ENCODE results near the gene E2F4. TPM values are rescaled to one million over a fixed set of nuclear protein-coding genes. Genes with fewer than 3 reads are reported as not detected.

Gene E2F4
- total RNA-seq, 6 experiments from 2014 or later: 14.4 to 36.4 (median 22.4) TPM

DNA sequence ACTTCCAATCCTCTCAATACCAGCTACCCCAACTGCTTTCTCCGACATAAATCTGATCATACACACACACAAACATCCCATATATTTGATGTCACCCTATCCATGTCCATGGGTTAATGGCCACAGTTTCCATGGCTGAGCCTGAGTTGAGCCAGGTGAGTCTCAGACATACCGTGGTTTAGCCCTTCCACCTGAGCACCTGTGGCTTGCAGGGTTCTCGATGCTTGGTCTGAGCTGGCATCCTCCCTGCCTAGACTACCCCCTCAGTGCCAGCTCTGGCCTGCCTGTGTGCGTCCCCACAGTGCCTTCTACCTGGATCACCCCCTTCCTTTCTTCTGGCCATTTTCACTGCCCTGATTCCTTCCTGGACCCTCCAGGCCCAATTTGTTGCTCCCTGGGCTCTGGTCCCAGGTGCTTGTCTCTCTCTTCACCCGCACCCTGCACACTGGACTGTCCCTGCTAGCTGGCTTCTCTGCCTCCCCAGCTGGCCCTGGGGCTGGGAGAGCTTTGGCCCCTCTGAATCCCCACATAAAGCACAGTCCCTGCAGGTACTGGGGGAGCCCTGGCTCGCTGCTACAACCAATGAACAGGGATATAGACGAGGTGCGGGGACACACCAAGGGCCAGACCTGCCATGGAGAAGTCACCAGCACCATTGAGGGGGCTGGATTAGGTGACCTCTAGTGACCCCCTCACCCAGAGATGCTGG lies 14.3 kb downstream of the E2F4 start:
- no peak overlapping the region for H3K4me3 ChIP-seq
- H3K9me3 ChIP-seq: no peaks in the 10 kb centered on the region
- H3K27me3 ChIP-seq: no peaks in the 10 kb centered on the region
- 89% methylated on average over 3 of the region's 8 CpGs for WGBS (ENCODE audit: insufficient coverage, low coverage, low lambda C conversion rate, missing lambda C conversion rate)
- H3K36me3 ChIP-seq: peaks cover 0 to 6% (median 0%) of the 10 kb centered on the region in 4 donors
- intact Hi-C loops (cut with DNase I): no loop called here
- H3K27ac ChIP-seq: no peak overlapping the region
- H3K4me1 ChIP-seq: peaks cover 0 to 14% (median 0%) of the 10 kb centered on the region in 4 donors
- ATAC-seq: no peak
- TF ChIP-seq, protein P1, sequence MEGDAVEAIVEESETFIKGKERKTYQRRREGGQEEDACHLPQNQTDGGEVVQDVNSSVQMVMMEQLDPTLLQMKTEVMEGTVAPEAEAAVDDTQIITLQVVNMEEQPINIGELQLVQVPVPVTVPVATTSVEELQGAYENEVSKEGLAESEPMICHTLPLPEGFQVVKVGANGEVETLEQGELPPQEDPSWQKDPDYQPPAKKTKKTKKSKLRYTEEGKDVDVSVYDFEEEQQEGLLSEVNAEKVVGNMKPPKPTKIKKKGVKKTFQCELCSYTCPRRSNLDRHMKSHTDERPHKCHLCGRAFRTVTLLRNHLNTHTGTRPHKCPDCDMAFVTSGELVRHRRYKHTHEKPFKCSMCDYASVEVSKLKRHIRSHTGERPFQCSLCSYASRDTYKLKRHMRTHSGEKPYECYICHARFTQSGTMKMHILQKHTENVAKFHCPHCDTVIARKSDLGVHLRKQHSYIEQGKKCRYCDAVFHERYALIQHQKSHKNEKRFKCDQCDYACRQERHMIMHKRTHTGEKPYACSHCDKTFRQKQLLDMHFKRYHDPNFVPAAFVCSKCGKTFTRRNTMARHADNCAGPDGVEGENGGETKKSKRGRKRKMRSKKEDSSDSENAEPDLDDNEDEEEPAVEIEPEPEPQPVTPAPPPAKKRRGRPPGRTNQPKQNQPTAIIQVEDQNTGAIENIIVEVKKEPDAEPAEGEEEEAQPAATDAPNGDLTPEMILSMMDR (IDR thresholded peaks at IDR 0.05): no peak
- TF ChIP-seq POLR2A (IDR thresholded peaks at IDR 0.05): no peak
- no peak for DNase-seq

- WGBS (ENCODE audit: insufficient coverage, low coverage, low lambda C conversion rate, missing lambda C conversion rate): 100% methylated on average over 1 of the region's 3 CpGs
- peaks cover 0 to 6% (median 0%) of the 10 kb centered on the region in 4 donors for H3K36me3 ChIP-seq
- H3K27me3 ChIP-seq: no peaks in the 10 kb centered on the region
- H3K9me3 ChIP-seq: no peaks in the 10 kb centered on the region
- ATAC-seq: no peak
- no peak for DNase-seq
- intact Hi-C loops (cut with DNase I): no loop called here
- no peak for TF ChIP-seq POLR2A (IDR thresholded peaks at IDR 0.05)
- TF ChIP-seq, protein P1 (IDR thresholded peaks at IDR 0.05): no peak
- H3K4me1 ChIP-seq: peaks cover 0 to 14% (median 0%) of the 10 kb centered on the region in 4 donors
- H3K4me3 ChIP-seq: no peak overlapping the region
- no peak overlapping the region for H3K27ac ChIP-seq
Observed at GRCh38 chr16:67206838-67207248, 14.9 kb downstream of the E2F4 start.

- WGBS (ENCODE audit: insufficient coverage, low coverage, low lambda C conversion rate, missing lambda C conversion rate): 80% methylated on average over 1 of the region's 21 CpGs
- intact Hi-C loops (cut with DNase I): no loop called here
- Histone ChIP-seq H3K36me3 (peaks cover 0 to 3% (median 0%) of the 10 kb centered on the region in 4 donors), H3K27ac (no peak overlapping the region), H3K4me3 (no peak overlapping the region), H3K4me1 (peaks cover 0 to 14% (median 0%) of the 10 kb centered on the region in 4 donors), H3K27me3 (no peaks in the 10 kb centered on the region), H3K9me3 (no peaks in the 10 kb centered on the region)
- ATAC-seq (no peak), DNase-seq (no peak)
- TF ChIP-seq, protein P1 (IDR thresholded peaks at IDR 0.05): no peak
Observed at GRCh38 chr16:67207249-67208091, 15.5 kb downstream of the E2F4 start.

DNA sequence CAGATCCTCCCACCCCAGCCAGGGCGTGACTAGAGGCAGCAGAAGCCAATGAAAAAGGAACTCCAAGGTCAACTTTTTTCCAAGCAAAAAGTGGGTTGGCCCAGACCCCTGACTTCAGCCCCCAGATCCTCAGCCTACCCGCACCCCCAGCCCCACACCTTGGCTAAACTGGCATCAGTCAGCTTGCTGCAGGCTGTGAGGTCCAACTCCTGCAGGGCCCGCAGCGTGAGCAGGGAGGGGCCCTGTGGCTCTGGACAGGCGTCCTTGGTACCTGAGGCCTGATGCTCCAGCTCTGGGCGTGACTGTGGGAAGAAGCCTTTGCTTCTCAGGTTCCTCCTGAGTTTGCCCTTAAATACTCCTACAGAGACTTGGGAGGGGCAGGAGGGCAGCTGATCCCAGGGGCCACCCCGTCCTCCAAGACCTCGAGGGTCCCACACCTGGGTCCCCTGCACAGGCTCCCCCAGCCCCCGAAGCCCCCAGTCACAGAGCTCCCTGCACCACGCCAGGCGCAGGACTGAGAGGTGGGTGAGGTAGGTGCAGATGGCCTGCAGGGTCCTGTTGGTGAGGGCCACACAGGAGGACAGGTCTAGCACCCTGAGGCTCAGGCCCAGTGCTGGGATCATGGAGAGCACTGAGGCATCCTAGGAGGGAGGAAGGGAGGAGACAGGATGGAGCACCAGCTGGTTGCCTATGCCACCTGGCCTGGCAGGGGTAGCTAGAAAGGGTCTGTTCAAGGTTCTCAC lies 16.4 kb downstream of the E2F4 start:
- H3K36me3 ChIP-seq: no peaks in the 10 kb centered on the region
- no CpG with 5 or more reads among the region's 11 CpGs for WGBS (ENCODE audit: insufficient coverage, low coverage, low lambda C conversion rate, missing lambda C conversion rate)
- H3K9me3 ChIP-seq: no peaks in the 10 kb centered on the region
- ATAC-seq: no peak
- H3K4me3 ChIP-seq: no peak overlapping the region
- intact Hi-C loops (cut with DNase I): no loop called here
- no peak for DNase-seq
- H3K4me1 ChIP-seq: peaks cover 0 to 15% (median 0%) of the 10 kb centered on the region in 4 donors
- TF ChIP-seq POLR2A (IDR thresholded peaks at IDR 0.05): no peak
- H3K27ac ChIP-seq: no peak overlapping the region
- H3K27me3 ChIP-seq: no peaks in the 10 kb centered on the region
